ENCODE results near the gene ASPA. TPM values are rescaled to one million over a fixed set of nuclear protein-coding genes. Genes with fewer than 3 reads are reported as not detected.

Gene ASPA
- total RNA-seq, 4 donors from 2014 or later, result 4.5 to 14.7 (median 6.2) TPM

GRCh38 chr17:3534881-3535252, 59.1 kb downstream of the ASPA start:
- DNase-seq (ENCODE audit: low spot score) (no peak), ATAC-seq (ENCODE audit: low FRiP score) (no peak)
- no peak for TF ChIP-seq CTCF (IDR thresholded peaks at IDR 0.05)

- DNase-seq (ENCODE audit: low spot score), result no peak
- peak; percentile 71 for ATAC-seq (ENCODE audit: low FRiP score)
- no peak for TF ChIP-seq CTCF (IDR thresholded peaks at IDR 0.05)
These were observed 59.6 kb downstream of the ASPA start for GRCh38 chr17:3535253-3535995.

- no peak for DNase-seq (ENCODE audit: low spot score)
- ATAC-seq (ENCODE audit: low FRiP score), result no peak
- no peak for TF ChIP-seq CTCF (IDR thresholded peaks at IDR 0.05)
These were observed 60.9 kb downstream of the ASPA start for GRCh38 chr17:3536716-3537115.

- ATAC-seq (ENCODE audit: low FRiP score) (no peak), DNase-seq (ENCODE audit: low spot score) (no peak)
- TF ChIP-seq CTCF (IDR thresholded peaks at IDR 0.05), result no peak
These were observed 64.2 kb downstream of the ASPA start for GRCh38 chr17:3539881-3540540.

GRCh38 chr17:3542410-3543088, 66.8 kb downstream of the ASPA start:
- ATAC-seq (ENCODE audit: low FRiP score) (no peak), DNase-seq (ENCODE audit: low spot score) (no peak)
- no peak for TF ChIP-seq CTCF (IDR thresholded peaks at IDR 0.05)

- ATAC-seq (ENCODE audit: low FRiP score), result no peak
- TF ChIP-seq CTCF (IDR thresholded peaks at IDR 0.05), result no peak
- no peak for DNase-seq (ENCODE audit: low spot score)
These were observed 67.7 kb downstream of the ASPA start for GRCh38 chr17:3543453-3543852.
